Smooth muscle cell (in vitro differentiated cells): Measurements from ENCODE around the gene NLRP14. TPM values are rescaled to one million over a fixed set of nuclear protein-coding genes. Genes with fewer than 3 reads are reported as not detected.

Experiments
- DNase-seq: peaks from one replicate; lab custom pipeline; 2025; ENCODE audit not compliant: unreplicated experiment; lab: John Stamatoyannopoulos, UW
- H2AFZ ChIP-seq: fragments of 200-600 bp; sonication (generic); 2 replicates; pipeline ENCODE4 v1.6.0; 2016; ENCODE audit warnings: antibody characterized with exemption, low read depth, mild to moderate bottlenecking
- H3F3A ChIP-seq: fragments of 200-600 bp; sonication (generic); 2 replicates; pipeline ENCODE4 v1.6.0; 2017; ENCODE audit warnings: antibody characterized with exemption, low read depth
- H3K27ac ChIP-seq: fragments of 200-600 bp; sonication (generic); 2 replicates; pipeline ENCODE4 v1.5.1; 2016; ENCODE audit warnings: low read depth, mild to moderate bottlenecking
- H3K27me3 ChIP-seq: fragments of 200-600 bp; sonication (generic); 2 replicates; pipeline ENCODE4 v1.6.1; 2016; ENCODE audit warnings: low read depth, mild to moderate bottlenecking
- H3K36me3 ChIP-seq: fragments of 200-600 bp; sonication (generic); 2 replicates; pipeline ENCODE4 v1.5.1; 2016; ENCODE audit warnings: low read depth
- H3K4me1 ChIP-seq: fragments of 200-600 bp; sonication (generic); 2 replicates; pipeline ENCODE4 v1.5.1; 2016; ENCODE audit warnings: low read depth
- H3K4me2 ChIP-seq: fragments of 200-600 bp; sonication (generic); 2 replicates; pipeline ENCODE4 v1.6.0; 2016; ENCODE audit warnings: mild to moderate bottlenecking
- H3K4me3 ChIP-seq: fragments of 200-600 bp; sonication (generic); 2 replicates; pipeline ENCODE4 v1.5.1; 2016; ENCODE audit warnings: mild to moderate bottlenecking
- H3K79me2 ChIP-seq: fragments of 200-600 bp; sonication (generic); 2 replicates; pipeline ENCODE4 v1.6.0; 2016; ENCODE audit warnings: low read depth, mild to moderate bottlenecking
- H3K9ac ChIP-seq: fragments of 200-600 bp; sonication (generic); 2 replicates; pipeline ENCODE4 v1.6.0; 2016; ENCODE audit warnings: low read depth
- H3K9me3 ChIP-seq: fragments of 200-600 bp; sonication (generic); replicated peaks from 2 replicates; pipeline ENCODE4 v1.5.1; 2016; ENCODE audit warnings: low read depth
- H4K20me1 ChIP-seq: fragments of 200-600 bp; sonication (generic); 2 replicates; pipeline ENCODE4 v1.6.0; 2016; ENCODE audit warnings: low read depth
- WGBS: methylation state at CpG from one replicate; pipeline ENCODE4 v1.1.7; 2016; ENCODE audit warnings: low lambda C conversion rate; 5-methylcytosine and 5-hydroxymethylcytosine counted together
- polyA plus RNA-seq: library from polyadenylated mRNA; unstranded; fragments of >200 nt; fragmentation: Nextera tagmentation; extraction: Ambion mirVana; gene quantifications from 2 replicates; pipeline ENCODE4 v1.2.1, GENCODE V29; 2016
- total RNA-seq: library from RNA; depleted of rRNA; stranded (reverse); fragments of >200 nt; gene quantifications from 2 replicates; pipeline ENCODE4 v1.2.3, GENCODE V29; 2014
- TF ChIP-seq, protein P1 (sequence below): fragments of 200-600 bp; sonication (generic); IDR thresholded peaks from 2 replicates; pipeline ENCODE4 v1.5.1; 2017; ENCODE audit warnings: borderline replicate concordance, mild to moderate bottlenecking, antibody characterized with exemption; ENCODE audit not compliant: insufficient read depth, poor library complexity, severe bottlenecking

NLRP14 gene
- total and polyA plus RNA-seq, 2 experiments from 2014 or later = 0.34 TPM; not detected in 1

GRCh38 chr11:7062534-7062933 is 42.3 kb downstream of the NLRP14 start:
- Histone ChIP-seq H2AFZ (no peak overlapping the region), H3K79me2 (no peaks in the 10 kb centered on the region), H3K9ac (no peak overlapping the region), H3K9me3 (no peaks in the 10 kb centered on the region), H3K4me1 (no peaks in the 10 kb centered on the region), H3F3A (no peaks in the 10 kb centered on the region), H3K4me3 (no peak overlapping the region), H3K27me3 (no peaks in the 10 kb centered on the region), H3K36me3 (no peaks in the 10 kb centered on the region), H4K20me1 (no peaks in the 10 kb centered on the region), H3K4me2 (no peak overlapping the region), H3K27ac (no peak overlapping the region)
- no peak for DNase-seq
- 92% methylated on average over 2 of the region's 2 CpGs for WGBS
- TF ChIP-seq, protein P1, sequence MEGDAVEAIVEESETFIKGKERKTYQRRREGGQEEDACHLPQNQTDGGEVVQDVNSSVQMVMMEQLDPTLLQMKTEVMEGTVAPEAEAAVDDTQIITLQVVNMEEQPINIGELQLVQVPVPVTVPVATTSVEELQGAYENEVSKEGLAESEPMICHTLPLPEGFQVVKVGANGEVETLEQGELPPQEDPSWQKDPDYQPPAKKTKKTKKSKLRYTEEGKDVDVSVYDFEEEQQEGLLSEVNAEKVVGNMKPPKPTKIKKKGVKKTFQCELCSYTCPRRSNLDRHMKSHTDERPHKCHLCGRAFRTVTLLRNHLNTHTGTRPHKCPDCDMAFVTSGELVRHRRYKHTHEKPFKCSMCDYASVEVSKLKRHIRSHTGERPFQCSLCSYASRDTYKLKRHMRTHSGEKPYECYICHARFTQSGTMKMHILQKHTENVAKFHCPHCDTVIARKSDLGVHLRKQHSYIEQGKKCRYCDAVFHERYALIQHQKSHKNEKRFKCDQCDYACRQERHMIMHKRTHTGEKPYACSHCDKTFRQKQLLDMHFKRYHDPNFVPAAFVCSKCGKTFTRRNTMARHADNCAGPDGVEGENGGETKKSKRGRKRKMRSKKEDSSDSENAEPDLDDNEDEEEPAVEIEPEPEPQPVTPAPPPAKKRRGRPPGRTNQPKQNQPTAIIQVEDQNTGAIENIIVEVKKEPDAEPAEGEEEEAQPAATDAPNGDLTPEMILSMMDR = no peak

- 48% methylated on average over 4 of the region's 4 CpGs for WGBS
Measured at GRCh38 chr11:7072401-7073028, 52.2 kb downstream of the NLRP14 start.

DNA sequence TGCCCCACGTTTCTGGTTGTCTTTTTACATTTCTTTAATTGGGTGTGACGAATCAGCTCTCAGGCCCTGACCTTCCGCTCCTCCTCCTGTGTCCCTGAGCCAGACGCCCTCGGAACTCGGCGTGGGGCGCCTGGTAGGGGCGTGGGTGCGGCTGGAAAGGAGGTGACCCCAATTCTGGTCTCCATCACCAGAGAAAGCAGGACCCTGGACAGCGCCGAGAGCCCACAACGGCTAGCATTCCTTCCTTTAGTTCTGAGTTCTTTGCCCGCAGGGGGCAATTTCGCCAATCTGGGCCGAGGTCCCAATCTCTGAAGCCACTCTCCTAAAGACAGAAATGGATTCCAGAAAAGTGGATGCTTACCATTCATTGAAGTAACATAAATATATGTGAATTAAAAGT is 56.8 kb downstream of the NLRP14 start:
- Histone ChIP-seq H4K20me1 (no peaks in the 10 kb centered on the region), H3K9me3 (no peaks in the 10 kb centered on the region), H3K36me3 (no peaks in the 10 kb centered on the region), H2AFZ (no peak overlapping the region), H3K79me2 (no peaks in the 10 kb centered on the region), H3K4me1 (no peaks in the 10 kb centered on the region), H3F3A (no peaks in the 10 kb centered on the region), H3K27me3 (no peaks in the 10 kb centered on the region), H3K4me3 (no peak overlapping the region), H3K9ac (no peak overlapping the region), H3K4me2 (no peak overlapping the region), H3K27ac (no peak overlapping the region)
- TF ChIP-seq, protein P1 = no peak
- DNase-seq = no peak
- WGBS = 85% methylated on average over 16 of the region's 16 CpGs

More at GRCh38 chr11:7072401-7073028, 52.2 kb downstream of the NLRP14 start:
- Histone ChIP-seq H3K79me2 (no peaks in the 10 kb centered on the region), H3K36me3 (no peaks in the 10 kb centered on the region), H3K4me1 (no peaks in the 10 kb centered on the region), H4K20me1 (no peaks in the 10 kb centered on the region), H3F3A (no peaks in the 10 kb centered on the region), H3K9me3 (no peaks in the 10 kb centered on the region), H3K4me3 (no peak overlapping the region), H3K27ac (no peak overlapping the region), H3K27me3 (no peaks in the 10 kb centered on the region), H3K9ac (no peak overlapping the region), H3K4me2 (no peak overlapping the region), H2AFZ (no peak overlapping the region)
- TF ChIP-seq, protein P1 = no peak
- no peak for DNase-seq

- Histone ChIP-seq H3K27me3 (no peaks in the 10 kb centered on the region), H3K4me1 (no peaks in the 10 kb centered on the region), H3K4me3 (no peak overlapping the region), H3K9ac (no peak overlapping the region), H3K4me2 (no peak overlapping the region), H4K20me1 (no peaks in the 10 kb centered on the region), H3K79me2 (no peaks in the 10 kb centered on the region), H3K27ac (no peak overlapping the region), H2AFZ (no peak overlapping the region), H3K36me3 (no peaks in the 10 kb centered on the region), H3F3A (no peaks in the 10 kb centered on the region), H3K9me3 (no peaks in the 10 kb centered on the region)
- WGBS = 39% methylated on average over 7 of the region's 7 CpGs
- TF ChIP-seq, protein P1 = no peak
- DNase-seq = no peak
Measured at GRCh38 chr11:7079545-7080135, 59.4 kb downstream of the NLRP14 start.
